GM18517 (cell line): ENCODE measurements around the gene LCA5.
"Not testable (repeated sequence)": the region's sequence is repeated elsewhere in the genome, so short reads cannot be mapped to it uniquely, and the experiment has no call there.

Source experiments
- ATAC-seq: cut with Tn5 transposase; IDR thresholded peaks from one replicate; pipeline ENCODE4 v1.9.1; 2021; ENCODE audit warnings: mild to moderate bottlenecking, moderate library complexity; ENCODE audit not compliant: unreplicated experiment

Gene LCA5

GRCh38 chr6:79468116-79468515, 69.1 kb downstream of the LCA5 start:
- no peak for ATAC-seq

GRCh38 chr6:79467716-79468115, 69.5 kb downstream of the LCA5 start:
- ATAC-seq, result no peak

- peak; percentile 66 for ATAC-seq
These were observed 70.9 kb downstream of the LCA5 start for GRCh38 chr6:79466207-79466834.

GRCh38 chr6:79465381-79465780, 71.8 kb downstream of the LCA5 start:
- no peak for ATAC-seq

- ATAC-seq, result no peak
These were observed 73.6 kb downstream of the LCA5 start for GRCh38 chr6:79463621-79464050.

GRCh38 chr6:79461205-79461604, 76.0 kb downstream of the LCA5 start:
- no peak for ATAC-seq

GRCh38 chr6:79455446-79455845, 81.8 kb downstream of the LCA5 start:
- no peak for ATAC-seq

- ATAC-seq, result no peak
These were observed 83.6 kb downstream of the LCA5 start for GRCh38 chr6:79453558-79454042.

- ATAC-seq, result no peak
These were observed 86.2 kb downstream of the LCA5 start for GRCh38 chr6:79450984-79451383.

- no peak for ATAC-seq
These were observed 91.2 kb downstream of the LCA5 start for GRCh38 chr6:79446006-79446405.

GRCh38 chr6:79443876-79444275, 93.4 kb downstream of the LCA5 start:
- not testable (repeated sequence) for ATAC-seq

GRCh38 chr6:79441192-79441591, 96.0 kb downstream of the LCA5 start:
- no peak for ATAC-seq

- ATAC-seq, result no peak
These were observed 96.6 kb downstream of the LCA5 start for GRCh38 chr6:79440598-79440997.

GRCh38 chr6:79438030-79438429, 99.2 kb downstream of the LCA5 start:
- no peak for ATAC-seq

- no peak for ATAC-seq
These were observed 101.0 kb downstream of the LCA5 start for GRCh38 chr6:79436241-79436640.

- ATAC-seq, result no peak
These were observed 101.5 kb downstream of the LCA5 start for GRCh38 chr6:79435746-79436145.
